PFSK-1 (cell line): ENCODE measurements around the gene ZSCAN5B.

Experiments used
- FOXP2 ChIP-seq: optimal IDR thresholded peaks from 2 replicates; pipeline ENCODE3; 2011; ENCODE audit warnings: borderline replicate concordance, control low read depth, inconsistent platforms; ENCODE audit not compliant: insufficient read depth; ENCODE audit errors: extremely low read length, extremely low read depth
- POLR2AphosphoS5 ChIP-seq: IDR thresholded peaks from 2 replicates; pipeline ENCODE4 v1.6.1; 2012; ENCODE audit warnings: low read depth, mild to moderate bottlenecking, control low read depth, low read length, moderate library complexity
- REST ChIP-seq, 2 experiments: IDR thresholded peaks; 2 replicates each; pipeline versions ENCODE4 v1.6.1 to v1.8.0; 2011 to 2012; ENCODE audit warnings: low read depth in 2 of 2, low read length in 2 of 2, control low read depth in 1 of 2, inconsistent platforms in 1 of 2, mild to moderate bottlenecking in 1 of 2, moderate library complexity in 1 of 2; ENCODE audit not compliant: insufficient read depth in 1 of 2
- SIN3A ChIP-seq: IDR thresholded peaks from 2 replicates; pipeline ENCODE4 v1.6.1; 2012; ENCODE audit warnings: mild to moderate bottlenecking, low read length, moderate library complexity, borderline replicate concordance; ENCODE audit not compliant: insufficient read depth
- TAF1 ChIP-seq: IDR thresholded peaks from 2 replicates; pipeline ENCODE4 v1.6.1; 2012; ENCODE audit warnings: low read length, control low read depth, borderline replicate concordance; ENCODE audit not compliant: insufficient read depth

Gene ZSCAN5B

GRCh38 chr19:56144376-56144775 is 53.2 kb downstream of the ZSCAN5B start:
- TF ChIP-seq POLR2AphosphoS5: no peak
- TF ChIP-seq REST (IDR thresholded peaks at IDR 0.05; ENCODE audit: insufficient read depth in 1 of 2, low read depth in 2 of 2, low read length in 2 of 2): no peak
- no peak for TF ChIP-seq SIN3A
- no peak for TF ChIP-seq FOXP2
- TF ChIP-seq TAF1: no peak

- no peak for TF ChIP-seq FOXP2
- TF ChIP-seq SIN3A: no peak
- no peak for TF ChIP-seq REST (IDR thresholded peaks at IDR 0.05; ENCODE audit: insufficient read depth in 1 of 2, low read depth in 2 of 2, low read length in 2 of 2)
- TF ChIP-seq TAF1: no peak
- no peak for TF ChIP-seq POLR2AphosphoS5
These were observed 54.6 kb downstream of the ZSCAN5B start for GRCh38 chr19:56142897-56143434.

DNA sequence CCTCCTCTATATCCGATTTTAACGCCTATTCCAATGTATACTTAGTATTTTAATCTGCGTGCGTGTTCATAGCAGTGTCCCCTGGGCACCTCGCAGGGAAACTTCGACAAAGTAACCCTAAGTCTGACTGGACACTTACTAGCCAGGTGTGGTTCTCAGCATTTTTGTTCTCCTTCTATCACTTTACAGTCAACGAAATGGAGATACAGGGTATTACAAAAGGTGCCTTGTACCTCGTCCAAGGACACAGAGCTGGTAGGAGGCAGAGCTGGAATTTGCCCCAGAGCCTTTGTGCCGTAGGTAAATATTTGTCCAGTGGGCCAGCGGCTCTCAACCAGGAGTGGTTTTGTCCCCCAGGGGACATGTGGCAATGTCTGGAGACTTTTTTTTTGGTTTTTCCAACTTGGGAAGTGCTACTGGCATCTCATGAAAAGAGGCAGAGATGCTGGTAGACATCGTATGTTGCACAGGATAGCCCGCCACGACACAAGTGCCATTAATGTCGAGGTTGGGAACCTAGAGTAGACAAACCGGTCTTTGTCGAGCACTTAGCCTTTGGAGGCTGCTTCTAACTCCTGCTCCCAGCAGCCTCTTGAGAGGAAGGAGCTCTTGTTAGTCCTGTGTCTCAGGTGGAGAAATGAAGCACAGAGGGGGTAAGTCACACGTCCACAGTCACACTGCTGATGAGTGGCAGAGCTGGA is 55.3 kb downstream of the ZSCAN5B start:
- no peak for TF ChIP-seq SIN3A
- TF ChIP-seq TAF1: no peak
- TF ChIP-seq POLR2AphosphoS5: no peak
- TF ChIP-seq FOXP2: no peak
- TF ChIP-seq REST (IDR thresholded peaks at IDR 0.05; ENCODE audit: insufficient read depth in 1 of 2, low read depth in 2 of 2, low read length in 2 of 2): no peak

GRCh38 chr19:56141417-56141993 is 56.1 kb downstream of the ZSCAN5B start:
- TF ChIP-seq TAF1 (peak; percentile 63; the same call in 1 of the 2 replicates), FOXP2 (no peak)

- TF ChIP-seq TAF1: no peak
- no peak for TF ChIP-seq REST (IDR thresholded peaks at IDR 0.05; ENCODE audit: insufficient read depth in 1 of 2, low read depth in 2 of 2, low read length in 2 of 2)
- TF ChIP-seq SIN3A: no peak; the same call in 1 of the 2 replicates
- TF ChIP-seq POLR2AphosphoS5: no peak; the same call in 1 of the 2 replicates
- TF ChIP-seq FOXP2: no peak
These were observed 56.8 kb downstream of the ZSCAN5B start, which contains the start of gene ZNF444 for GRCh38 chr19:56140583-56141416. TSS of gene ZNF444 (plus strand) at chr19:56141287. CDS start at chr19:56146912, 5,625 bp downstream.
